HG03521 (cell line): Measurements from ENCODE around the gene KRTAP5-7.

Source experiments
- ATAC-seq: cut with Tn5 transposase; IDR thresholded peaks from one replicate; pipeline ENCODE4 v1.9.1; 2021; ENCODE audit warnings: mild to moderate bottlenecking, moderate library complexity; ENCODE audit not compliant: unreplicated experiment

KRTAP5-7 gene

GRCh38 chr11:71495286-71496230, 31.5 kb upstream of the KRTAP5-7 start:
- no peak for ATAC-seq

DNA sequence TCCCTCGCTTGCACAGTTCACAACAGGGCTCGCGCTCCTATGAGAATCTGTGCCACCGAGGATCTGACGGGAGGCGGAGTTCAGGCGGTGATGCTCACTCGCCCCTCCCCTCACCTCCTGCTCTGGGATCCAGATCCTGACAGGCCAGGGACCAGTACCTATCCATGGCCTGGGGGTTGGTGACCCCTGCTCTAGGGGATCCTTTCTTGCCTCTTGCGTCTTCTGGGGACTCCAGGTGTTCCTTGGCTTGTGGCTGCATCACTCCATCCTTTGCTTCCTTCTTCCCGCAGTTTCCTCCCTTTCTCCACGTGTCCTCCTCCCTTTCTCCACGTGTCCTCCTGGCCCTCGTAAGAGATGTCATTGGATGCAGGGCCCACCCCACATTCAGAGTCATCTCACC, 30.6 kb upstream of the KRTAP5-7 start:
- ATAC-seq, result no peak

DNA sequence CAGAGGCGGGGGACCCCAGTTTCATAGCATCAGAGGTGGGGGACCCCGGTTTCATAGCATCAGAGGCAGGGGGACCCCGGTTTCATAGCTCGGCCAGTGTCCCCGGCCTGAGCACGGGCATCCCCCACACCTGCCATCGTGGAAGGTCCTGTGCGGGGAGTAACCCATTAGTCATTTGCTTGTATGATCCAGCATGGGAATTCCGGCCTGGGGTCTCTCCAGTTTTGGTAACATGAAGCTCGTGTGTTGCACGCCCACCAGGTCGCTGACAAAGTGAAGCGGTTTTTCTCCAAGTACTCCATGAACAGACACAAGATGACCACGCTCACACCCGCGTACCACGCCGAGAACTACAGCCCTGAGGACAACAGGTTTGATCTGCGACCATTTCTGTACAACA, 29.0 kb upstream of the KRTAP5-7 start:
- no peak for ATAC-seq

- ATAC-seq, result no peak
Observed at GRCh38 chr11:71499125-71499524, 27.9 kb upstream of the KRTAP5-7 start.

DNA sequence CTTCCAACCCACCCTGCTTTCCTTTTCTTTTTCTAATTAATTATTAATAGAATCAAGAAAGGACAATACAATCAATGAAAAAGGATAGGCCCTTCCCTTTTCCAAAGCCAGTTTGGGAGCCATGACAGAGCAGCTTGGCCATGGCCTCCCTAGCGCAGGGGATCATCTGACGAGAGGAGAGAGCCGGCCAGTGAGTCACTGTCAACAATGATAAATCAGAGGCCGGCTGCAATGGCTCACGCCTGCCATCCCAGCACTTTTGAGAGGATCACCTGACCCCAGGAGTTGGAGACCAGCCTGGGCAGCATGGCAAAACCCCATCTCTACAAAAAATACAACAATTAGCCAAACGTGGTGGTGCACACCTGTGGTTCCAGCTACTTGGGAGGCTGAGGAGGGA, 27.5 kb upstream of the KRTAP5-7 start:
- no peak for ATAC-seq

GRCh38 chr11:71500601-71501021, 26.5 kb upstream of the KRTAP5-7 start:
- no peak for ATAC-seq

DNA sequence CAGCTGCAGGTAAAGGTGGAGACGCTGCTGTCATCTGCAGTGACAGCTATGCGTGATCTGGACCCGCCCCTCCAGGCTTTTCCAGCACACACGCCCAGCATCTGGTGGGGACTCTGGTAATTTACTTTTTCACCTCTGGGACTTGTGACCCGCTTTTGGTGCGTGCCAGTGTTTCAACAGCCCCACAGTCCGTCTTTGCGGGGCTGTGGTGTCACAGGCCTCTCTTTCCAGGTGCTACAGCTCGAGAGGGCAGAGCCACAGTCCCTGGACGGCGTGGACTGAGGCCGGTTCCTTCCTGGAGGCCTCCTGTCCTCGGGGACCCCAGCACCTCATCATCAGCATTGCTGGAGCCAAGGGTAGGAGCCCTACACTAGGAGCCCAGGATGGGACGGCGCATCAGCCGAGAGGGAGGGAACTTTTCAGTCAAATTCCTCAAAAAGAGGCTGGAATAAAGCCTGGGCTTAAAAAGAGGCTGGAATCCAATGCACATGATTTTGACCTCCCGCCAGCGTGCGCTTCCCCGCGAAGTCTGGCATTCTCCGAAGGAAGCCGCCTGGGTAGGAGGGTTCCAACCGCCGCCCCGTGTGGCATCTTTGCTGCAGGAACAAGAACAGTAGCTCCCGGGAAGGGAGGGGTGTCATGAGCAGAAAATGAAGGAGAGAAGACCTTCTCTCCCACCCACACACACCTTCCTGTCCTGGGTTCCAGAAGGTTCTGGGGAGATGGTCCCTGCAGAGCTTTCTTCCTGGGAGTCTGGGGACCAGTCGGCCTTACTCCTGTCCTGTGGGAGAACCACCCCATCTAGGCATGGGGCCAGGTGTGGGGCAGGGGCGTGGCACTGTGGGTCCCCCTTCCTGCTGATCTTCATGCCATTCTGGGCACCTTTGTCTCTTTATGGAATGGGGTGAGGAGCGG, 25.7 kb upstream of the KRTAP5-7 start:
- ATAC-seq, result no peak

DNA sequence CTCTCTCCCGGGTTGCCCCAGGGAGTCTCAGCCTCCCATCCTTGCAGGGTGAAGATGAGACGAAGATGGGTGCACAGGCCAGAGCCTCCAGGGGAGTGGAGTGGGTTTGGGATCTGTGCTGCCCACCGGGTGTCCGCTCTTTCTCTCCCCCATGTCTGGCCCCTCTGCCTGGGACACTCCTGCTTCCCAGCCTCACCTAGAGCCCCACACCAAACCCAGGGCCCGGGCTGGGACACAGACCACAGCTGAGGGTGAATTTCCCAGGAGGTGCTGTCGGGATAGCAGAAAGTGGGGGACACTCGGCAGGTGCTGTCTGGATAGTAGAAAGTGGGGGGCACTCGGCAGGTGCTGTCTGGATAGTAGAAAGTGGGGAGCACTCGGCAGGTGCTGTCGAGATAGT, 25.0 kb upstream of the KRTAP5-7 start:
- no peak for ATAC-seq

DNA sequence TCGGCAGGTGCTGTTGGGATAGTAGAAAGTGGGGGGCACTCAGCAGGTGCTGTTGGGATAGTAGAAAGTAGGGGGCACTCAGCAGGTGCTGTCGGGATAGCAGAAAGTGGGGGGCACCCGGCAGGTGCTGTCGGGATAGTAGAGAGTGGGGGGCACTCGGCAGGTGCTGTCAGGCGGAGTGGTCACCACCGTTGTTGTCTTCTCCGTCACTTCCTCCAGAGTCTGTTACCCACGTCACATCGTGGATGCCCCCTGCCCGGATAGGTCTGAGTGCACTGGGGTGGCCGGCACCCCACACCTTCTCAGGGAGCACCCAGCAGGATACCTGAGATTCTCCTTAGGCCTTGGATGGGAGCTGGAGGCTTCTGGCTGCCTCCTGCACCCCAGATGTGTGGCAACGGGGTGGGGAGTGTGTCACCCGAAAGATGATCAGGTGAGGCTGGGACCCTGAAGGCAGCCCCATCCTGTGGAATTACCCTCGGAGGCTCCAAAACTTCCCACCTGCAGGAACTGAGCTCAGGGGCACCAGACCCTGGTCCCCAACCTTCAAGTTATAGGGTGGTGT, 24.1 kb upstream of the KRTAP5-7 start:
- no peak for ATAC-seq

GRCh38 chr11:71504531-71504930, 22.5 kb upstream of the KRTAP5-7 start:
- ATAC-seq, result no peak

DNA sequence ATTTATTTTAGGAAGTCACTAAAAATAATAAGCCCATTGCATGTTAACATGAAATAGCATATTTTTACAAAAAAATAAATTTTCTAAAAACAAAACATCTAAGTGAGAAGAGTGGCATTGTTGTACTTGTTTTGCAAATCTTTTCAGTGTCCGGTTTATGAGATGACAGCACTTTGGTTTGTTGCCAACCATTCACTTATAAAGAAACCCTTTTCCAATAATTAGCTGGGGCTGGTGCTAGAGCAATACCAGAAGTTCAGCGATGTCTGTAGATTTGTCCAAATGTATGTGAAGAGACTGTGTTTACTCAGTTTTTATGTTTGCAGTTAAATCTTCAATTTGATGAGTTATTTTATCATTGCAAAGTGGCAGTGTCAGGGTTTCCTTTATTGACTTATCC, 22.1 kb upstream of the KRTAP5-7 start:
- no peak for ATAC-seq

GRCh38 chr11:71505781-71506180, 21.3 kb upstream of the KRTAP5-7 start:
- no peak for ATAC-seq

DNA sequence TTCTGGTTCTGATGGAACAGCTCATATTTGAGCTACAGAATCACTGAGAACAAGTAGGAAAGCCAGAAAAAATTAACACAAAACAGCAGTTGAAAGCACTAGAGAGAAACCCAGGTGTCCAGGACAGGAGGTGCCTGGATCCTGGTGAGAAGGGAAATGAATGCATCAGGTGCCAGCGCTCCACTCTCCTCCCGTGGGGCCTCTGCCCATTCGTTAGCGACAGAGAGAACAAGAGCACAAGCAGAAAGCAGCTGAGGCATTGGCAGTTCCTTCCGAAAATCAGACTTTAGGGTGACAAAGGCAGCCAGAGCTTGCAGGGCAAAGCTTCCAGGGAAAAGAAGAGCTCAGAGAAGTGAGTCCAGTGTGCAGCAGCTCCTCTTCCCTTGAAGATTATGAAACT, 20.0 kb upstream of the KRTAP5-7 start:
- no peak for ATAC-seq

DNA sequence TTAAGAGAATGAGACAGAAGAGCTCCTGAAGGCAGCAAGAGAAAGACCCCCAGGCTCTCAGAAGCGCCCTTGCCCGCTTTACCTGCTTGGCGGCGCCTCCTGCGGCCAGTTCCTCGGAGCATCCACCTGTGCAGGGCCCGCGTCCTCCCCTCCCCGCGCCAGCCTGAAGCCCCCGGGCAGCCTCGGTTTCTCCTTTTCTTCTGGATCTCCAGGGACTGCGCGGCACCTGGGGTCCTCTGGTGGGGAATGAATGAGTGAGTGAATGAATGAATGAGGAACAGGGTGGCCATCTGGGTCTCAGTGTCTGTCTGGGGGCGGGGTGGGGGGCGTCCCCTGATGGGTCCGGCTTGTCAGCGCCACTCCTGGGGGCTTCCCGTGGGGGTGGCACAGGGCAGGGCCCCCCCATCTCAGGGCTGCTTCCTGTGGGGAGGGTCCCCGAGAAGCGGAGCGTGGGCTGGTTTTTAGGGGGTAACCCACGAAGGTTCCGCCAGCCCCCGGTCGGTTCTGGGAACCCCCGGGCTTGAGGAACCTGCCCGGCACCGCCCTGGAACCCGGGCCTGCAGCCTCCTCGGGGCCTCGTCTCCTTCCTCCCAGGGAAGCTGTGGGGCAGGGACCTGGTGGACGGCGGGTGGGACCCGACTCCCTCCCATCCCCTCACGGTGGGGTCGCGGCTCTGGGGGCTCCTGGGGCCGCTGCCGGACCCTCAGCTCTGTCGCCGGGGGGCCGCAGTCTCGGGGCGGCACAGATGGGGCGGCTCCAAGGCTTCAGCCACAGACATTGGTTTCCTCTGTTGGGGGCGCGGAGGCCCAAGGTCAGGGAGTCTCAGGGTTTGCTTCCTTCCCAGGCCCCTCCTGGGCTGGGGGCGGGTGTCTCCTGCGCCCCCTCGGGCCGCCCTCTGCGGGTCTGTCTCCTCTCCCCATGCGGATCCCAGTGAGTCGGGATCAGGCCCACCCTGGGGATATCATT, 8.3 kb upstream of the KRTAP5-7 start:
- ATAC-seq, result no peak

GRCh38 chr11:71519546-71519945, 7.5 kb upstream of the KRTAP5-7 start:
- no peak for ATAC-seq

DNA sequence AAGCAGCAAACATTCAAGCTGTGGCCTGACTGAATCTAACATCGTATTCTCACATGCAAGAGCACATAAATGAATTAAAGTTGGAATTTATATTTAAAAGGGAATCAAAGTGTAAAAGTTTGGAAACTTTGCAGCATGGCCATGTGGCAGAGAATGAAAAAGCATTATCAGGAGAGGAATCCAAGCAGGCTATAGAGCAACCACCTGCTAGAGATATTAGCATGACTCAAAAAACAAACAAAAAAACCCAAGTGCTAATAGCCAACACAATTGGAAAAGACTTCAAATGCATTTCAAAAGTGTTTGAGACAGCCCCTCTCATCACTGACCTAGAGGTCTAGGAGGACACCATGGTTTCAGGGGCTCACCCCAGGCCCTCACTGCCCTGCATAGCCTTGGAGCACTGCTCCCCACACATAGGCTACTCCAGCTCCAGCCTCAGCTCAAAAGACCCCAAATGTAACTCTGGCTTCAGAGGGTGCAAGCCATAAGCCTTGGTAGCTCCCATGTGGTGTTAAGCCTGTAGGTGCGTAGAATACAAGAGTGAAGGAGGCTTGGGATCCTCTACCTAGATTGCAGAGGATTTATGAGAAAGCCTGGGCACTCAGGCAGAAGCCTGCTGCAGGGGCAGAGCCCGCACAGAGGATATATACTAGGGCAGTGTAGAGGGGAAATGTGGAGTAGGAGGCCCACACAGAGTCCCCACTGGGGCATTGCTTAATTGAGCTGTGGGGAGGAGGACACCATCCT, 1.7 kb upstream of the KRTAP5-7 start:
- ATAC-seq, result no peak

GRCh38 chr11:71525938-71526495, 1.1 kb upstream of the KRTAP5-7 start:
- no peak for ATAC-seq

GRCh38 chr11:71527576-71528210, 626 bp downstream of the KRTAP5-7 start:
- no peak for ATAC-seq

DNA sequence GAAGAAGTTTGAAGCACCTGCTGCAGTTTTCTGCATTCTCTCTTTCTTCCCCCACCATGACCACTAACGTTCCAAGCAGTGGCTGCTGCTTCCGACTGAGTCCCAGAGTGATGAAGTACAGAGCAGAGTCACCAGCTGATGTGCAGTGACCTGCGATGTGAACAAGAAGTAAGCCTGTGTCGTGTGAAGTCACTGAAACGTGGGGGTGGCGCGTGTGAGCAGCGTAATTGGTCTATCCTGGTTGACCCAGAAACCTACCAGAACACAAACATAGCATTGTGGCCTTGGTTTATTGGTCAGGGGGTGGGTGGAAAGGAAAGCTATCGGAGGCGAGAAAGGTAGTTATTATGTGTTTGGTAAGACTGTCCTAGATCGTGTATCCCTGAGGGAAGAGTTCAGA, 3.5 kb downstream of the KRTAP5-7 start:
- no peak for ATAC-seq
